Thyroid gland (tissue), 4 donors: ENCODE data around the gene ANKRD10. TPM values are rescaled to one million over a fixed set of nuclear protein-coding genes. Genes with fewer than 3 reads are reported as not detected.
A peak's percentile ranks its signal among the peaks of the same experiment; 100 is the strongest.

ENCODE experiments used
- DNase-seq, 2 donors: peaks; one replicate each; pipeline ENCODE4 v3.0.0-alpha.2; 2019
- H3K27ac ChIP-seq, 3 donors: fragments of 200-600 bp; sonication (generic); 1 replicate in 2 of 3; 2 replicates in 1 of 3; pipeline ENCODE4 v1.5.1; 2016 to 2019; ENCODE audit warnings: mild to moderate bottlenecking in 1 of 3, moderate library complexity in 1 of 3
- H3K27me3 ChIP-seq: fragments of 200-600 bp; sonication (generic); one replicate; pipeline ENCODE4 v1.5.1; 2019
- H3K36me3 ChIP-seq, 2 donors: fragments of 200-600 bp; sonication (generic); one replicate each; pipeline ENCODE4 v1.5.1; 2016 to 2019
- H3K4me1 ChIP-seq, 2 donors: fragments of 200-600 bp; sonication (generic); one replicate each; pipeline ENCODE4 v1.5.1; 2017 to 2019
- H3K4me3 ChIP-seq, 3 donors: fragments of 200-600 bp; sonication (generic); replicated peaks in 1 of 3; 1 replicate in 2 of 3; 2 replicates in 1 of 3; pipeline ENCODE4 v1.5.1; 2016; ENCODE audit warnings: mild to moderate bottlenecking in 1 of 3
- H3K9me3 ChIP-seq: fragments of 200-600 bp; sonication (generic); one replicate; pipeline ENCODE4 v1.5.1; 2017
- CTCF ChIP-seq, 6 experiments: fragments of 200-600 bp in 3 of 6; fragments of 450-650 bp in 3 of 6; sonication (generic) in 3 of 6; IDR thresholded peaks; one replicate each; pipeline ENCODE4 v1.5.1; 2016 to 2019; ENCODE audit warnings: antibody characterized with exemption in 6 of 6, mild to moderate bottlenecking in 2 of 6, inconsistent platforms in 1 of 6, moderate library complexity in 1 of 6
- POLR2A ChIP-seq, 2 donors: fragments of 450-650 bp; IDR thresholded peaks; one replicate each; pipeline ENCODE4 v1.6.1; 2017; ENCODE audit warnings: antibody characterized with exemption in 2 of 2, mild to moderate bottlenecking in 2 of 2, moderate library complexity in 1 of 2
- WGBS, 2 donors: methylation state at CpG; one replicate each; pipeline ENCODE4 v1.1.5; 2017; 5-methylcytosine and 5-hydroxymethylcytosine counted together
- intact Hi-C: fragments of 100-400 bp; cut with DNase I; formaldehyde crosslinking; loops from one replicate; pipeline ENCODE4 v1.15.1; 2023
- total RNA-seq, 4 donors: library from RNA; depleted of rRNA; stranded (reverse); fragments of >200 nt; gene quantifications; one replicate each; pipeline ENCODE4 v1.2.3, GENCODE V29; 2016

ANKRD10 gene
- total RNA-seq, 4 donors from 2014 or later = 105 to 168 (median 135) TPM

- Histone ChIP-seq H3K4me3 (peak overlapping the region in 1 of 3 donors; percentile 10), H3K4me1 (peaks cover 13 to 28% of the 10 kb centered on the region in 2 donors), H3K27me3 (no peaks in the 10 kb centered on the region), H3K27ac (no peak overlapping the region), H3K36me3 (no peaks in the 10 kb centered on the region), H3K9me3 (no peaks in the 10 kb centered on the region)
- DNase-seq = peak; percentile 81 to 84
- no peak for TF ChIP-seq POLR2A (IDR thresholded peaks at IDR 0.05)
- TF ChIP-seq CTCF (IDR thresholded peaks at IDR 0.05) = no peak
- intact Hi-C loops = loop anchor here (5.0 kb wide), 1 partner anchor 38 kb away; no protein-coding TSS in a partner anchor
- WGBS, 2 donors = 0 to 1% methylated on average over 22 to 32 of the region's 32 CpGs
Measured at GRCh38 chr13:110874508-110874960, 40.3 kb downstream of the ANKRD10 start.

GRCh38 chr13:110873639-110874507 lies 41.0 kb downstream of the ANKRD10 start:
- Histone ChIP-seq H3K36me3 (no peaks in the 10 kb centered on the region), H3K9me3 (no peaks in the 10 kb centered on the region), H3K27me3 (no peaks in the 10 kb centered on the region), H3K4me3 (peak overlapping the region in 1 of 3 donors; percentile 10), H3K27ac (no peak overlapping the region), H3K4me1 (peaks cover 13 to 28% of the 10 kb centered on the region in 2 donors)
- TF ChIP-seq POLR2A (IDR thresholded peaks at IDR 0.05) (no peak), CTCF (IDR thresholded peaks at IDR 0.05) (no peak)
- intact Hi-C loops = loop anchor here (5.0 kb wide), 1 partner anchor 38 kb away; no protein-coding TSS in a partner anchor
- DNase-seq = no peak
- WGBS, 2 donors = 70 to 71% methylated on average over 19 of the region's 19 CpGs

GRCh38 chr13:110872768-110873638 lies 41.9 kb downstream of the ANKRD10 start:
- H3K9me3 ChIP-seq = no peaks in the 10 kb centered on the region
- H3K4me1 ChIP-seq = peaks cover 13 to 28% of the 10 kb centered on the region in 2 donors
- H3K4me3 ChIP-seq = no peak overlapping the region
- no peak overlapping the region for H3K27ac ChIP-seq
- 86 to 90% methylated on average over 33 to 34 of the region's 35 CpGs for WGBS, 2 donors
- no peak for DNase-seq
- intact Hi-C loops = loop anchor here (5.0 kb wide), 1 partner anchor 39 kb away; no protein-coding TSS in a partner anchor
- no peaks in the 10 kb centered on the region for H3K27me3 ChIP-seq
- no peaks in the 10 kb centered on the region for H3K36me3 ChIP-seq
- TF ChIP-seq POLR2A (IDR thresholded peaks at IDR 0.05) (no peak), CTCF (IDR thresholded peaks at IDR 0.05) (no peak)

GRCh38 chr13:110872034-110872767 lies 42.7 kb downstream of the ANKRD10 start:
- TF ChIP-seq POLR2A (IDR thresholded peaks at IDR 0.05) (no peak), CTCF (IDR thresholded peaks at IDR 0.05) (no peak)
- Histone ChIP-seq H3K9me3 (no peaks in the 10 kb centered on the region), H3K27me3 (no peaks in the 10 kb centered on the region), H3K27ac (no peak overlapping the region), H3K4me1 (peaks cover 13 to 28% of the 10 kb centered on the region in 2 donors), H3K4me3 (no peak overlapping the region), H3K36me3 (no peaks in the 10 kb centered on the region)
- 57 to 59% methylated on average over 12 to 13 of the region's 13 CpGs for WGBS, 2 donors
- intact Hi-C loops = loop anchor here (5.0 kb wide), 1 partner anchor 40 kb away; no protein-coding TSS in a partner anchor
- no peak for DNase-seq
